22Rv1 (cell line): ENCODE measurements around the gene ATRNL1.

ENCODE experiments used
- H3K27ac ChIP-seq: fragments of 450-650 bp; 2 replicates; pipeline ENCODE4 v1.5.1; 2017
- CTCF ChIP-seq: fragments of 450-650 bp; IDR thresholded peaks from 2 replicates; pipeline ENCODE4 v1.5.1; 2017; ENCODE audit warnings: mild to moderate bottlenecking
- ZFX ChIP-seq: fragments of 450-650 bp; IDR thresholded peaks from 2 replicates; pipeline ENCODE4 v1.6.1; 2017; ENCODE audit warnings: antibody characterized with exemption, borderline replicate concordance

Gene ATRNL1

GRCh38 chr10:115773832-115774231, 680.7 kb downstream of the ATRNL1 start:
- H3K27ac ChIP-seq: no peak overlapping the region

GRCh38 chr10:115774721-115775120, 681.6 kb downstream of the ATRNL1 start:
- no peak overlapping the region for H3K27ac ChIP-seq
- TF ChIP-seq ZFX: no peak
- TF ChIP-seq CTCF: no peak

More at GRCh38 chr10:115773832-115774231, 680.7 kb downstream of the ATRNL1 start:
- TF ChIP-seq CTCF: no peak
- no peak for TF ChIP-seq ZFX

- H3K27ac ChIP-seq: no peak overlapping the region
- no peak for TF ChIP-seq ZFX
- no peak for TF ChIP-seq CTCF
Measured at GRCh38 chr10:115777646-115778045, 684.5 kb downstream of the ATRNL1 start.

- no peak overlapping the region for H3K27ac ChIP-seq
- TF ChIP-seq CTCF (no peak), ZFX (no peak)
Measured at GRCh38 chr10:115790220-115790619, 697.1 kb downstream of the ATRNL1 start.

- H3K27ac ChIP-seq: no peak overlapping the region
- TF ChIP-seq CTCF: no peak
- no peak for TF ChIP-seq ZFX
Measured at GRCh38 chr10:115795964-115796363, 702.8 kb downstream of the ATRNL1 start.

GRCh38 chr10:115801457-115801856, 708.3 kb downstream of the ATRNL1 start:
- no peak overlapping the region for H3K27ac ChIP-seq

GRCh38 chr10:115801992-115802391, 708.8 kb downstream of the ATRNL1 start:
- TF ChIP-seq CTCF: no peak
- TF ChIP-seq ZFX: no peak

More at GRCh38 chr10:115801457-115801856, 708.3 kb downstream of the ATRNL1 start:
- TF ChIP-seq ZFX (no peak), CTCF (no peak)

More at GRCh38 chr10:115801992-115802391, 708.8 kb downstream of the ATRNL1 start:
- H3K27ac ChIP-seq: no peak overlapping the region
